NOMO-1 treated with DMSO at 0.1 percent for 48 hours (cell line): Measurements from ENCODE around the gene SRI.
"Not testable (repeated sequence)": the region's sequence is repeated elsewhere in the genome, so short reads cannot be mapped to it uniquely, and the experiment has no call there.

Source experiments
- DNase-seq: peaks from one replicate; lab custom pipeline; 2025; ENCODE audit not compliant: unreplicated experiment; lab: John Stamatoyannopoulos, UW

The SRI gene

DNA sequence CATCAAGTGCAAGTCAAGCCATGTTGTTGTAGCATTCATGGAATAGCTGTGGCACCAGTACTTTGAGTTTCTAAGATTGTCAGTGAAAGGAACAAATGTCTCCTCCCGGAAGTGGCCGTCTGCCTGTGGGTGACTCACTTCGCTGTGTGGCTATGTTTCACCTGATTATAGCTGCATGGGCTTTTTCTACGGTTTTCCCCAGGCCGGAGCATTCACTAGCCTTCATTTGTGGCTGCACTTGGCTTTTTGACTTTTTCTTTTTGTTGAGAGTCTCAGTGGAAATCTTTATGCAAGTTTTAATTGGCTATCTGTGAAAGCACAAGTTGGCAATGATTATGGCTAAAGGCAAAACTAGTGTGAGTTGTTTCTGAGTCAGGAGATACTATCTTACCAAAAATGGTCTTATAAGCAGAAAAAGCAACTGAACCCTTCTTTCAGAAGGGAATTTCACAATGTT, 35.0 kb downstream of the SRI start:
- DNase-seq = peak; percentile 51

- DNase-seq = no peak
These were observed 36.8 kb downstream of the SRI start for GRCh38 chr7:88183051-88183450.

- DNase-seq = no peak
These were observed 43.6 kb downstream of the SRI start for GRCh38 chr7:88176190-88176589.

DNA sequence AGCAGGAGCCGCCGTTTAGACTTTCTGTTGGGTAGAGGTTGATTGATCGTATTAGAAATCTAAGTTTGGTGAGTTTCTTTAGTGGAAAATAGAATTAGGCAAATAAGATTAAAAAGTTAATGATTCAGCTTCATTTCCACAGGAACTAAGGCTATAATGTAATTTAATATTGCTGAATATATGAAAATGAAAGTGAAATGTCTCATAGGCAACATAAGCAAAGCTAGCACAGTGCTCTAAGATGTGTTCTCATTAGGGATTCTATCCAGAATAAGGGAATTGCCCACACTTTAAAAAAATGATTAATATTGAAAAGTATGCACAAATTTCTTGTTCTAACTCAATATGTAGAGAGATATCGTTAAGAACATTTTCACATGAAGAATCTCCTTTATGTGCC, 47.0 kb downstream of the SRI start:
- no peak for DNase-seq

GRCh38 chr7:88169717-88170320, 50.0 kb downstream of the SRI start:
- peak; percentile 24 for DNase-seq

- DNase-seq = no peak
These were observed 52.1 kb downstream of the SRI start for GRCh38 chr7:88167721-88168120.

GRCh38 chr7:88167223-88167622, 52.6 kb downstream of the SRI start:
- DNase-seq = no peak

- DNase-seq = peak; percentile 31
These were observed 54.1 kb downstream of the SRI start for GRCh38 chr7:88165697-88166096.

GRCh38 chr7:88159741-88160140, 60.1 kb downstream of the SRI start:
- DNase-seq = not testable (repeated sequence)

DNA sequence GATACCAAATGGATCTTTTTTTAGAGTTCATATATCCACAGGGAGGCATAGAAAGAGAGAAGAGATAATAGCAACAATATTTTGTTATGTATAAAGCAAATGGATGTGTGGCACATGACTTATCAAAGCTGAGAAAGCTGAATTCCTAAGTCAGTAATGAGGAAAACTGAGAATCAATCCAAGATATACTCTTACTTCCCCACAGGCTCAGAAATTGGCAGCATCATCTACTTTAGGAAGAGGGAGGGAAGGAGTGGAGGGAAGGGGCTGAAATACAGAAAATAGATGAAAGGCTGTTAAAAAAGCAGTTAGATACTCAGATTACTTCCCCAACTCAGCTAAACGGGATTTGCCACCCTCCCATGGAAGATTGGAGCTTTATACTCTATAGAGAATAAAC, 63.5 kb downstream of the SRI start:
- no peak for DNase-seq

- no peak for DNase-seq
These were observed 64.1 kb downstream of the SRI start for GRCh38 chr7:88155756-88156155.
